ENCODE results near the gene ARHGAP10.

The ARHGAP10 gene

GRCh38 chr4:147691820-147692219, 40.1 kb upstream of the ARHGAP10 start:
- no peak for TF ChIP-seq CTCF (IDR thresholded peaks at IDR 0.05; ENCODE audit: insufficient read depth, low read length, poor library complexity, severe bottlenecking)
- Histone ChIP-seq H3K4me3 (replicated peaks; ENCODE audit: low read depth, low read length) (no peak overlapping the region), H3K27me3 (replicated peaks; ENCODE audit: control insufficient read depth, insufficient read depth, low read length) (no peaks in the 10 kb centered on the region), H3K36me3 (ENCODE audit: control insufficient read depth, insufficient read depth, low read length) (no peaks in the 10 kb centered on the region)
- no peak for DNase-seq (ENCODE audit: extremely low read depth, insufficient read length)

GRCh38 chr4:147693218-147693617, 38.7 kb upstream of the ARHGAP10 start:
- TF ChIP-seq CTCF (IDR thresholded peaks at IDR 0.05; ENCODE audit: insufficient read depth, low read length, poor library complexity, severe bottlenecking) = no peak
- no peak for DNase-seq (ENCODE audit: extremely low read depth, insufficient read length)
- Histone ChIP-seq H3K36me3 (ENCODE audit: control insufficient read depth, insufficient read depth, low read length) (no peaks in the 10 kb centered on the region), H3K4me3 (replicated peaks; ENCODE audit: low read depth, low read length) (no peak overlapping the region), H3K27me3 (replicated peaks; ENCODE audit: control insufficient read depth, insufficient read depth, low read length) (no peaks in the 10 kb centered on the region)

GRCh38 chr4:147696866-147697265, 35.0 kb upstream of the ARHGAP10 start:
- Histone ChIP-seq H3K4me3 (replicated peaks; ENCODE audit: low read depth, low read length) (no peak overlapping the region), H3K27me3 (replicated peaks; ENCODE audit: control insufficient read depth, insufficient read depth, low read length) (no peaks in the 10 kb centered on the region), H3K36me3 (ENCODE audit: control insufficient read depth, insufficient read depth, low read length) (no peaks in the 10 kb centered on the region)
- no peak for DNase-seq (ENCODE audit: extremely low read depth, insufficient read length)
- no peak for TF ChIP-seq CTCF (IDR thresholded peaks at IDR 0.05; ENCODE audit: insufficient read depth, low read length, poor library complexity, severe bottlenecking)

- DNase-seq (ENCODE audit: extremely low read depth, insufficient read length) = no peak
- Histone ChIP-seq H3K4me3 (replicated peaks; ENCODE audit: low read depth, low read length) (no peak overlapping the region), H3K27me3 (replicated peaks; ENCODE audit: control insufficient read depth, insufficient read depth, low read length) (no peaks in the 10 kb centered on the region), H3K36me3 (ENCODE audit: control insufficient read depth, insufficient read depth, low read length) (no peaks in the 10 kb centered on the region)
- TF ChIP-seq CTCF (IDR thresholded peaks at IDR 0.05; ENCODE audit: insufficient read depth, low read length, poor library complexity, severe bottlenecking) = no peak
Measured at GRCh38 chr4:147704846-147705245, 27.0 kb upstream of the ARHGAP10 start.

- Histone ChIP-seq H3K27me3 (replicated peaks; ENCODE audit: control insufficient read depth, insufficient read depth, low read length) (no peaks in the 10 kb centered on the region), H3K4me3 (replicated peaks; ENCODE audit: low read depth, low read length) (no peak overlapping the region), H3K36me3 (ENCODE audit: control insufficient read depth, insufficient read depth, low read length) (no peaks in the 10 kb centered on the region)
- peak; percentile 76 for TF ChIP-seq CTCF (IDR thresholded peaks at IDR 0.05; ENCODE audit: insufficient read depth, low read length, poor library complexity, severe bottlenecking)
- peak; percentile 34 for DNase-seq (ENCODE audit: extremely low read depth, insufficient read length)
Measured at GRCh38 chr4:147707892-147708672, 23.8 kb upstream of the ARHGAP10 start.
